ENCODE results near the gene GAP43.

The GAP43 gene

GRCh38 chr3:115627180-115628074, 4.1 kb downstream of the GAP43 start:
- DNase-seq, result no peak

GRCh38 chr3:115628075-115628412, 4.7 kb downstream of the GAP43 start:
- no peak for DNase-seq

GRCh38 chr3:115630850-115631249, 7.5 kb downstream of the GAP43 start:
- no peak for DNase-seq

GRCh38 chr3:115632026-115632425, 8.7 kb downstream of the GAP43 start:
- no peak for DNase-seq

- no peak for DNase-seq
Measured at GRCh38 chr3:115633467-115633866, 10.2 kb downstream of the GAP43 start.

GRCh38 chr3:115634052-115634451, 10.7 kb downstream of the GAP43 start:
- DNase-seq, result no peak

- no peak for DNase-seq
Measured at GRCh38 chr3:115635406-115635805, 12.1 kb downstream of the GAP43 start.

GRCh38 chr3:115638241-115638640, 14.9 kb downstream of the GAP43 start:
- DNase-seq, result no peak

GRCh38 chr3:115638991-115639390, 15.7 kb downstream of the GAP43 start:
- DNase-seq, result no peak

GRCh38 chr3:115644391-115644790, 21.1 kb downstream of the GAP43 start:
- no peak for DNase-seq

GRCh38 chr3:115646027-115646690, 22.8 kb downstream of the GAP43 start:
- no peak for DNase-seq

- DNase-seq, result no peak
Measured at GRCh38 chr3:115648559-115648958, 25.2 kb downstream of the GAP43 start.

GRCh38 chr3:115651087-115651486, 27.8 kb downstream of the GAP43 start:
- DNase-seq, result no peak

GRCh38 chr3:115651599-115651998, 28.3 kb downstream of the GAP43 start:
- no peak for DNase-seq

- no peak for DNase-seq
Measured at GRCh38 chr3:115652738-115653137, 29.4 kb downstream of the GAP43 start.

- no peak for DNase-seq
Measured at GRCh38 chr3:115655761-115656282, 32.5 kb downstream of the GAP43 start.

GRCh38 chr3:115657168-115657567, 33.9 kb downstream of the GAP43 start:
- DNase-seq, result no peak

- DNase-seq, result no peak
Measured at GRCh38 chr3:115658032-115658336, 34.7 kb downstream of the GAP43 start.

- DNase-seq, result peak; percentile 87
Measured at GRCh38 chr3:115658337-115659181, 35.2 kb downstream of the GAP43 start.

- DNase-seq, result no peak
Measured at GRCh38 chr3:115659253-115660220, 36.2 kb downstream of the GAP43 start.

- DNase-seq, result no peak
Measured at GRCh38 chr3:115660646-115661337, 37.5 kb downstream of the GAP43 start.

GRCh38 chr3:115662356-115662755, 39.0 kb downstream of the GAP43 start:
- DNase-seq, result no peak
